Mononuclear cell (primary cell): Measurements from ENCODE around the gene ZNF629. TPM values are rescaled to one million over a fixed set of nuclear protein-coding genes. Genes with fewer than 3 reads are reported as not detected.
A peak's percentile ranks its signal among the peaks of the same experiment; 100 is the strongest.
"Not testable (repeated sequence)": the region's sequence is repeated elsewhere in the genome, so short reads cannot be mapped to it uniquely, and the experiment has no call there.

Source experiments
- H3K27me3 ChIP-seq: 2 replicates; pipeline ENCODE4 v1.6.0; 2011; ENCODE audit warnings: low read length, control low read depth; ENCODE audit not compliant: insufficient read depth
- H3K4me1 ChIP-seq: 2 replicates; pipeline ENCODE4 v1.5.1; 2011; ENCODE audit warnings: mild to moderate bottlenecking, low read length, control low read depth; ENCODE audit not compliant: insufficient read depth
- H3K4me3 ChIP-seq: 2 replicates; pipeline ENCODE4 v1.5.1; 2011; ENCODE audit warnings: mild to moderate bottlenecking, low read length, moderate library complexity
- H3K9me3 ChIP-seq: 2 replicates; pipeline ENCODE4 v1.5.1; 2011; ENCODE audit warnings: low read depth, mild to moderate bottlenecking, control low read depth, low read length
- total RNA-seq: library from RNA; depleted of rRNA; stranded (reverse); fragments of >200 nt; gene quantifications from one replicate; pipeline ENCODE4 v1.2.3, GENCODE V29; 2012

The ZNF629 gene
- total RNA-seq: 3.4 TPM

DNA sequence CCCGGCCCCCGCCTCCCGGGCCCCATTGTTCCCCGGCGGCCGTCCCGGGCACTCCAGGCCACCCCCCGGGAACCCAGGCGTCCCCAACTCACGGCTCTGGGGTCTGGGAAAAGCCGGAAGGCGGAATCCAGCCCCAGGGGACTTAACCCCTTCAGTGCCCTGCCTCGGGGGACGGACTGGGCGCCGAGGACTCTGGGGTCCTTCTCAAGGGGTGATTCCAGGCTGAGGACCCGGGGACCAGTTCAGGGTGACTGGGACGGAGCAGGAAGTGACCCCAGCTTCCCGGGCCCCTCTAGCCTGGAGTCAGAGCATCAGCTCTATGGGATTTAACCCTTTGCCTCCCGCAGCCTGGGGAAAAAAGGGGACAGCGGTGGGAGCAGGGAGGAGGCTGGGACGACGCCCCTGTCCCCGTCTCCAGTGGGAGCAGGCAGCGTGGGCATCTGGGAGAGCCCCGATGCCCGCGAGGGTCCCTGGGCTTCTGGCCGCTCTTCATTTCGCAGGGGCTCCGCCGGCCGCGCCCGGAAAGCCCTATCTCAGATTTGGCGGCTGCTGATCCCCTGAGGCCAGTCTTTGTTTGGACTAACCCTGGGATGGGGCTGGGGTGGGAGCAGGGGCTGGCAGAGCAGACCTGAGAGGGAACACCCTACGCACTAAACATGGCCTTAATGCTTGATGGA, at the start of gene ZNF629:
Gene ZNF629, minus strand, starts transcription at position 270 of the 677 bp plus-strand sequence. CDS start 2,723 bp downstream, outside the sequence.
- Histone ChIP-seq H3K27me3 (no peaks in the 10 kb centered on the region), H3K4me1 (peaks cover 22% of the 10 kb centered on the region), H3K4me3 (peak within 1 kb of the TSS; percentile 72), H3K9me3 (no peaks in the 10 kb centered on the region)

DNA sequence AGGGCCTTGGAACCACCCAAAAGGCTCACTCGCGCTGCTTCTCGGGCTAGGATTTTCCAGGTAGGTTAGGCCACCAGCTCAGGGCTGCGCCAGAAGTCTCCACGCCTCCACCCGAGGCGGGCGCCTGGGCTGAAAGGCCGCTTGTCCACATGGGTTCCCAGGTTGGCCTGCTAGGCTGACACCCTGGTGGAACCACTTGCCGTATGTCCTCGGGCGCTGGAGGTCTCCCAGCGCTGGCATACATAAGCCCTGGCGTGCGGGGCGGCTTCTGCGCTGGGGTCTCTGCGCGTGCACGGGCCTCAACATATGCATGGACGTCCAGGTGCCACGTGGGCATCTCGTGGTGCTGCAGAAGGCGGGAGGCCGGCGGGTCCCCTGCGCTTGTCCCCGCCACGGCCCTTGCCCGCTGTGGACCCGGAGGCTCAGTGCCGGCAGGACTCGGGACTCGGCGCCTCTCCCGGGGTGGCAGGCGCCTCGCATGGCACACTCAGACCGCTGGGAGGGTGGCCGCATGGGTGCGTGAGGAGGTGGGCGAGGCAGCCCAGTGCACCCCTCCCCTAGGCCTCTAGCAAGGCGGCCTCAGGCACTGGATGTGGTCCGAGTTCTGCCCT, 47.2 kb upstream of the ZNF629 start:
- Histone ChIP-seq H3K4me3 (no peak overlapping the region), H3K9me3 (no peaks in the 10 kb centered on the region), H3K27me3 (no peaks in the 10 kb centered on the region), H3K4me1 (no peaks in the 10 kb centered on the region)

DNA sequence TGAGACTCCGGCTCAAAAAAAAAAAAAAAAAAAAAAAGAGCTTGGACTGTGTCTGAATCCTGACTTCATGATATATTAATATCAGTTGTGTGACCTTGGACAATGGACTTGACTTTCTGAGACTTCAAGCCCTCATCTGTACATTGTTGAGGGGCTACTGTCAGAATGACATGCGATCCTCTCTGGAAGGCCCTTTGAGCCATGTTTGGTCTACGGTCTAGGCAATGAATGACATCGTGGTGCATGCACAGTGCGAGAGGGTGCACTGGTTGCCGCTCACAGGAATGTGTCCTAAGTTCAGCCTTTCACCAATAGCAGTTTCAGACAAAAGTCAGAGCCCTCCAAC, 43.0 kb upstream of the ZNF629 start:
- Histone ChIP-seq H3K4me1 (no peaks in the 10 kb centered on the region), H3K9me3 (no peaks in the 10 kb centered on the region), H3K27me3 (no peaks in the 10 kb centered on the region)

DNA sequence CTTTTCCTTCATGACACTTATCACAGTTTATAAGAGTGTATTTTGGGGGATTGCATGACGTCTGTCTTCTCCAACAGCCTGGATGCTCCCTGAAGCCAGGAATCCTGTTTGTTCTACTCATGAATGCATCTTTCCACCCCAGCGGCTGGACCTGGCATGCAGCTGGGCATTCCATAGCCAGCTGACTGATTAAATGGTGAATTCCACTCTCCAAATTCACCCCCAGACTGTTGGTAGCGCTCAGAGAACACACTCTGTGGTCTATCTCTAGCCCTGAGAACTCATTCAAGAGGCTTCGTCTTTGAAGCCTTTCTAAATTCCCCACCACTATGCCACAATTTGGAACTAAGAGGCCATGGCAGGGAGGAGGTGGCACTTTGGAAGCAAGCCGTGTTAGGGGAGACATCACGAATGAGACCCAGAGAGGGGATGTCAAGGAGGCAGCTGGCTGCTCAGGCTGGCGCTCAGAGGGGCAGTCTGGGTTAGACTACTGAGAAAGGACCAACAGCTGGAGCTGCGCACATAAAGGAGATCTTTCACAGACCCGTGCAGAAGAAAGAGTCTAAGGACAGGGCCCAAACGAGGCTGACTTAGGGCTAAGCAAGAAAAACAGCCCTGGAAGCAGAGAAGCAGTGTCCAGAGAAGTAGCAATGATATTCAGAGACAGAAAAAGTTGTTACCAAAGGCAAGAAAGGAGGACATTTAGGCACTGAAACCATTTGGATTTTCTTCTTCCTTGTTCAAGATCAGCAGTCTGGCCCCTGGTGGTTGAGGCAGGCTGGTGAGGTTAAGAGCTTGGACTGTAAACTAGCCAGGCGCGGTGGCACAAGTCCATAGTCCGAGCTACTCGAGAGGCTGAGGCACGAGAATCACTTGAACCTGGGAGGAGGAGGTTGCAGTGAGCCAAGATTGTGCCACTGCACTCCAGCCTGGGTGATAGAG, 42.4 kb upstream of the ZNF629 start:
- Histone ChIP-seq H3K4me1 (no peaks in the 10 kb centered on the region), H3K27me3 (no peaks in the 10 kb centered on the region), H3K9me3 (no peaks in the 10 kb centered on the region), H3K4me3 (no peak overlapping the region)

More for the DNA sequence above, 43.0 kb upstream of the ZNF629 start:
- no peak overlapping the region for H3K4me3 ChIP-seq

DNA sequence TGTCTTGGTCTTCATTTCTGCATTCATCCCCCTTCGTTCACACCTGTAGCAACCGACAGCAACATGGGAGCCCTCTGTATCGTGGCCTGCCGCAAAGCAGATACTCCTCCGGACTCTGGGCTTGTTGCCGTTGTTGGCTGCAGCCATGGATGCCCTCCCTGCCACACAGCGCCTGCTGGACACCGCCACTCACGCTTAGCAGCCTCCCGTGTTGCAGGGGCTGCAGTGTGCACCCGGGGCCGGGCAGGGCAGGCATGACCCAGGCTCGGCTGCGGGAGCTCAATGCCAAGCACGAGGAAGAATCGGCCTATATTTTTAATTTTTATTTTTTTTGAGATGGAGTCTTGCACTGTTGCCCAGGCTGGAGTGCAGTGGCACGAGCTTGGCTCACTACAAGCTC, 34.9 kb upstream of the ZNF629 start:
- no peaks in the 10 kb centered on the region for H3K4me1 ChIP-seq
- H3K27me3 ChIP-seq: no peaks in the 10 kb centered on the region
- no peak overlapping the region for H3K4me3 ChIP-seq
- H3K9me3 ChIP-seq: no peaks in the 10 kb centered on the region

DNA sequence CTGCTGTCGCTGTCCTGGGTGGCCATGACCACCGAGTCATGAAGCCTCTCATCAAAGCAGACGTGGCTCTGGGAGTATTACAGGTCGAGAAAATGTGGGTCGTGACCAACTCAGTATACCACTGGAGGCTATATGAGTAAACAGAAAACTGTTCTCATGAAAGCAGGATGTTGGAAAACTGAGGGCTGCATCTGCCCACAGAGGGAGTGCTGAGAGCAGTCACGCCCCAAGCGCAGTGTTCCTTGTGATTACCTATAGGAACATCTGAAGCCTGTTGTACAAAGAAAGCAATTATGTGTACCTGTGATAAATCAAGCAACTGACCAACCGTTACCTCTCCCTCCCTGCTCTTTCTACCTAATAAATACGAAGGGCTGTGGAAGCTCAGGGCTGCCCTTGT, 34.4 kb upstream of the ZNF629 start:
- not testable (repeated sequence) for H3K9me3 ChIP-seq, H3K4me1 ChIP-seq, H3K27me3 ChIP-seq

DNA sequence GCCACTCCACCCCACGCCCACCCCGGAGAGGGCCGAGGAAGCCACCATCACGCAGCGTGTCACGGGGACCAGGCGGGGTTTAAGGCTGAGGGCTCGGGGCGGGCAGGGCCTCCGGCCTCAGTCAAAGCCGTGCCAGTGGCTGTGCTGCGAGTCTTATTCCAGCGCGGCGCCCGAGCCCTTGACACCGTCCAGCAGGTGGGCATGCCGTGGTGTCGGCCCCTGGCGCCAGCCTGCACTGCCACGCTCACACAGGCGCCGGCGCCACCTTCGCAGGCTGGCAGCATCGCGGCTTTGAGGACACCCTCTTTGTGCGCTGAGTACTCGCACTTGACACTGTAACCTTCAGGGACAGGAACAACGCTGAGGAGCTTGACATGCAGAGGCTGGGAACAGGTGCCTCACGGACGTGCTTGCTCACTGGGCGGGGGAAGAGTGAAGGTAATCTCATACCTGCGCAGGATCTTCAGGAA, 34.0 kb upstream of the ZNF629 start:
- Histone ChIP-seq H3K4me1 (no peaks in the 10 kb centered on the region), H3K27me3 (no peaks in the 10 kb centered on the region), H3K9me3 (no peaks in the 10 kb centered on the region), H3K4me3 (no peak overlapping the region)

More for the DNA sequence above, 34.4 kb upstream of the ZNF629 start:
- not testable (repeated sequence) for H3K4me3 ChIP-seq

DNA sequence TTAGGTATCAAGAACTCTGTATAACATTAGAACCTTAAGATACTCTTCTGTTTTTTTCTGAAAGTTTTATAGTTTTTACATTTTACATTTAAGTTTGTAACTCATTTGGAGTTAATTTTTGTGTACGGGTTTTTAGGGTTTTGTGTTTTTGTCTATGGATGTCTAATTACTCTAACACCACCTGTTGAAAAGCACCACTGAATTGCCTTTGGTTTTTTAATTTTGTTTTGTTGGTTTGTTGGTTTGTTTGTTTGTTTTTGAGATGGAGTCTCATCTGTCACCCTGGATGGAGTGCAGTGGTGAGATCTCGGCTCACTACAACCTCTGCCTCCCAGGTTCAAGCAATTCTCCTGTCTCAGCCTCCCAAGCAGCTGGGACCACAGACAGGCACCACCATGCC, 29.8 kb upstream of the ZNF629 start:
- no peaks in the 10 kb centered on the region for H3K27me3 ChIP-seq
- H3K9me3 ChIP-seq: no peaks in the 10 kb centered on the region
- no peak overlapping the region for H3K4me3 ChIP-seq
- peaks cover 24% of the 10 kb centered on the region for H3K4me1 ChIP-seq

DNA sequence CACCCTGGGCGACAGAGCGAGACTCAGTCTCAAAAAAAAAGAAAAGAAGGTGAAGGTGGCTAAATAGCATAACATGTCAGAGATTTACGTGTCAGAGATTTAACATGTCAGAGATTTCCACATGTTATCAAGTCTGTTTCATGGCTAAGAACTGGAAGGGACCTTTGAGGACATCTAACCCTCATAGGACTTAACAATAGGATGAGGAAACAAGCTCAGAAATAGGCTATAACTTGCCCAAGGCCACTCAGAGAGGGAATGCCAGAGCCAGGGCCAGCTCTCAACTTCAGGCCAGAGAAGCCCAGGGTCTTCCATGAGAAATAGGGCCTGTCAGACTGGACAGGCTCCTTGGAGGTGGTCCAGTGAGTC, 26.8 kb upstream of the ZNF629 start:
- peaks cover 24% of the 10 kb centered on the region for H3K4me1 ChIP-seq
- H3K4me3 ChIP-seq: peak overlapping the region; percentile 32
- no peaks in the 10 kb centered on the region for H3K9me3 ChIP-seq
- H3K27me3 ChIP-seq: no peaks in the 10 kb centered on the region

DNA sequence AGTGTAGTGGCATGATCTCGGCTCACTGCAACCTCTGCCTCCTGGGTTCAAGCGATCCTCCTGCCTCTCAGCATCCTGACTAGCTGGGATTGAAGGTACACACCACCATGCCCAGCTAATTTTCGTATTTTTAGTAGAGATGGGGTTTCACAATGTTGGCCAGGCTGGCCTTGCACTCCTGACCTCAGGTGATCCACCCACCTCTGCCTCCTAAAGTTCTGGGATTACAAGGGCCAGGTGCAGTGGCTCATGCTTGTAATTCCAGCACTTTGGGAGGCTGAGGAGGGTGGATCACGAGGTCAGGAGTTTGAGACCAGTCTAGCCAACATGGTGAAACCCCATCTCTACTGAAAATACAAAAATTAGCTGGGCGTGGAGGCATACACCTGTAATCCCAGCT, 22.7 kb upstream of the ZNF629 start:
- H3K4me3 ChIP-seq, H3K27me3 ChIP-seq, H3K9me3 ChIP-seq: not testable (repeated sequence)
- peaks cover 49% of the 10 kb centered on the region for H3K4me1 ChIP-seq

DNA sequence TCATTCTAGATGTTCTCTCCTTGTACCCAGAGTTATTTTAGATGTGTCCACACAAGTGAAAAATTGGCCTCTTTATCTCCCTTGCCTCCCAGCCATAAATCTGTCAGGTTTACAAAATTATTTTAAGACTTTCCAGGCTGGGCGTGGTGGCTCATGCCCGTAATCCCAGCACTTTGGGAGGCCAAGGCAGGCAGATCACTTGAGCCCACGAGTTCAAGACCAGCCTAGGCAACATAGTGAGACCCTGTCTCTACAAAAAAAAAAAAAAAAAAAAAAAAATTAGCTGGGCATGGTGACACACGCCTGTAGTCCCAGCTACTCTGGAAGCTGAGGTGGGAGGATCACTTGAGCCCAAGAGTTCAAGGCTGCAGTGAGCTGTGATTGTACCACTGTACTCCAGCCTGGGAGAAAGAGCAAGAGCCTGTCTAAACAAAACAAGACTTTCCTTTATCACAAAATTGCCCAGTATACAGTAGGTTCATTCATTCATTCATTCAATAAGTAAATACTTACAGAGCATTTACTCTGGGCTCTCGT, 22.0 kb upstream of the ZNF629 start:
- H3K4me1 ChIP-seq: peaks cover 45% of the 10 kb centered on the region
- not testable (repeated sequence) for H3K27me3 ChIP-seq, H3K4me3 ChIP-seq, H3K9me3 ChIP-seq

DNA sequence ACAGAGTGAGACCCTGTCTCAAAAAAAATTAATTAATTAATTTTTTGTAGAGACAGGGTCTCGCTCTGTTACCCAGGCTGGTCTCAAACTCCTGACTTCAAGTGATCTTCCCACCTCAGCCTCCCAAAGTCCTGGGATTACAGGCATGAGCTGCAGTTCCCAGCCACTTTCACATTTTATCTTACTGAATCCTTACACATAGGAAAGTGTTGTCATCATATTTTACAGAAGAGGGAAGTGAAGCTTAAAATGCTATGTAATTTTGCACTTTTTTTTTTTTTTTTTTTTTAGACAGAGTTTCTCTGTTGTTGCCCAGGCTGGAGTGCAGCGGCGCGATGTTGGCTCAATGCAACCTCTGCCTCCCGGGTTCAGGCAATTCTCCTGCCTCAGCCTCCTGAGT, 21.1 kb upstream of the ZNF629 start:
- no peaks in the 10 kb centered on the region for H3K27me3 ChIP-seq
- H3K4me1 ChIP-seq: peaks cover 39% of the 10 kb centered on the region
- H3K9me3 ChIP-seq: no peaks in the 10 kb centered on the region
- H3K4me3 ChIP-seq: no peak overlapping the region

DNA sequence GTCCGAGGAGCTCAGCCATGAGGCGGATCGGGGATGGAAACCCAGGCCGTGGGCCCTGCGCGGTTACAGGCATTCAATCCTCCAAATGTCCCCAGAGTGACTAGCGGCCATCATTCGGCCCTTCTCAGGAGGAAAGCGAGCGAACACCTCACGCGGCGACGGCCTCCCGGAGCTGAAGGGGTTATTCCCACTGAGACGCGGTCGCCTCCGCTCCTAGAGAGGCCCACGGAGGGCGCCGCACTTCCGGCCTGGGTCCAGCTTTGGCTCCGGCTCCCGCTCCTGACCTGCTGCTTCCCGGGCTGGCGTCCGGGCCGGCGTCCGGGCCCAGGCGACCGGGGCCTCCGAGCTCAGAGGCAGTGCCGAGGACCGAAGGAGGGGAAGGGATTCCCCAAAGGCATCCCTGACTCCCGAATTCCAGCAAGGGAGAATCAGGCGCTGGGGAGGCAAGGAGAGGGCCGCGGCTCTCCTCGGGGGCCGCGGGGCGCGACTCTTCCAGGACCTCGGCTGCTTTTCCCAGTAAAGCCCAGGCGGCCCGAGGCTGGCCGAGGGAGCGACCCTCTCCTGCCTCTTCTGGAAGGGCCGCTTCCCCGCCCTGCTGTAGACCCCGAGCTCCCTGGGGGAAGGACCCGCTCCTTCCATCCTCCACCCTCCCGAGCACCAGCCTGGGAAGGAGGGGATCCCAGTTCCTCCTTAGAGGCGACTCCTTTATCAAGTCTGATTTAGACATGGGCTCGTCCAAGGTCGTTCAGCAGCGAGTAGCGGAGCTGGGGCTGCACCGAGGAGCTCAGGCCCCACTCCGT, 18.6 kb upstream of the ZNF629 start:
- peak overlapping the region; percentile 66 for H3K4me3 ChIP-seq
- H3K4me1 ChIP-seq: peaks cover 36% of the 10 kb centered on the region
- H3K9me3 ChIP-seq: no peaks in the 10 kb centered on the region
- H3K27me3 ChIP-seq: no peaks in the 10 kb centered on the region

DNA sequence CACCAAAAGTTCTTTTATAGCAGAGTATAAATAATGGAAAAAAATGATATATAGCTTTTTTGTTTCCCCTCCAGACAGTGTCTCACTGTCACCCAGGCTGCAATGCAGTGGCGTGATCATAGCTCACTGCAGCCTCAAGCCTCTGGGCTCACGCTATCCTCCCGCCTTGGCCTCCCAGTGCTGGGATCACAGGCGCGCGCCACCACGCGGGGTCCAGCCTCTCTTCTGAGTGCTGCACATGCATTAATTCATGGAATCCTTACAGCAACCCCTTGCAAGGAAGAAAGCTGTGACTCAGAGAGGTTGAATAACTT, 18.0 kb upstream of the ZNF629 start:
- no peaks in the 10 kb centered on the region for H3K9me3 ChIP-seq
- H3K4me1 ChIP-seq: peaks cover 36% of the 10 kb centered on the region
- H3K27me3 ChIP-seq: no peaks in the 10 kb centered on the region
- H3K4me3 ChIP-seq: peak overlapping the region; percentile 66
